ENCODE data around the gene SHANK2.

DNA sequence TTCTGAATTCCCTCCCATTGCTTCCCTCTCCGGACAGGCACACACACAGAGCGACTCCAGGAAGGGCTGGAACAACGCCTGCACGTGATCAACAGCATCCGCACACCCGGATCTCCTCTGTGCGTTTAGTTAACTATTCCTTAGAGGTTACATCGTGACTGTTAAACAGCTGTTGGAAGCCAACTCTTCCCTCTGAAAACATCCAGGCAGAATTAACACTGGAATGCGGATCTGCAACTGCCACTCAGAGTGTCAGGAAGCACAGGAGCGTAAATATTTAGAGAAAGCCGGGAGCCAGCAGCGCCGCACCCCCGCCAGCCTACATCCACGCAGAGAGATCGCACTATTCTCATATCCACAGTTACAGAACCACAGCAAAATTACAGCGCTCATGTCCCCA is 46.2 kb downstream of the SHANK2 start:
- no peak for TF ChIP-seq EZH2 (IDR thresholded peaks at IDR 0.05; ENCODE audit: borderline replicate concordance, low read length)
- TF ChIP-seq, protein P1, sequence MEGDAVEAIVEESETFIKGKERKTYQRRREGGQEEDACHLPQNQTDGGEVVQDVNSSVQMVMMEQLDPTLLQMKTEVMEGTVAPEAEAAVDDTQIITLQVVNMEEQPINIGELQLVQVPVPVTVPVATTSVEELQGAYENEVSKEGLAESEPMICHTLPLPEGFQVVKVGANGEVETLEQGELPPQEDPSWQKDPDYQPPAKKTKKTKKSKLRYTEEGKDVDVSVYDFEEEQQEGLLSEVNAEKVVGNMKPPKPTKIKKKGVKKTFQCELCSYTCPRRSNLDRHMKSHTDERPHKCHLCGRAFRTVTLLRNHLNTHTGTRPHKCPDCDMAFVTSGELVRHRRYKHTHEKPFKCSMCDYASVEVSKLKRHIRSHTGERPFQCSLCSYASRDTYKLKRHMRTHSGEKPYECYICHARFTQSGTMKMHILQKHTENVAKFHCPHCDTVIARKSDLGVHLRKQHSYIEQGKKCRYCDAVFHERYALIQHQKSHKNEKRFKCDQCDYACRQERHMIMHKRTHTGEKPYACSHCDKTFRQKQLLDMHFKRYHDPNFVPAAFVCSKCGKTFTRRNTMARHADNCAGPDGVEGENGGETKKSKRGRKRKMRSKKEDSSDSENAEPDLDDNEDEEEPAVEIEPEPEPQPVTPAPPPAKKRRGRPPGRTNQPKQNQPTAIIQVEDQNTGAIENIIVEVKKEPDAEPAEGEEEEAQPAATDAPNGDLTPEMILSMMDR (IDR thresholded peaks at IDR 0.05; ENCODE audit: low read length), result no peak

Data from OCI-LY1 (cell line).